Measurements from ENCODE around the gene PPP1R12B. TPM values are rescaled to one million over a fixed set of nuclear protein-coding genes. Genes with fewer than 3 reads are reported as not detected.

PPP1R12B gene
- total RNA-seq, 2 experiments from 2014 or later, result 13.0 to 14.1 TPM

- H3K4me1 Mint-ChIP-seq (ENCODE audit: low read depth), result peaks cover 22% of the 10 kb centered on the region
- DNase-seq, result no peak
- intact Hi-C loops (cut with micrococcal nuclease), result loop anchor here (10.0 kb wide), 1 partner anchor 415 kb away; no protein-coding TSS in a partner anchor
- H3K27me3 Mint-ChIP-seq, result peaks cover 47% of the 10 kb centered on the region
- ChIA-PET POLR2A (no interaction called here), CTCF (no interaction called here)
- H3K9me3 Mint-ChIP-seq, result no peaks in the 10 kb centered on the region
- H3K36me3 Mint-ChIP-seq (ENCODE audit: low read depth), result no peaks in the 10 kb centered on the region
- no peak overlapping the region for H3K4me3 Mint-ChIP-seq
- no peak overlapping the region for H3K27ac Mint-ChIP-seq
- TF ChIP-seq CTCF (IDR thresholded peaks at IDR 0.05), result no peak
- ATAC-seq, result no peak
Measured at GRCh38 chr1:202639500-202639899, 291.0 kb downstream of the PPP1R12B start.

GRCh38 chr1:202642212-202642611 lies 293.7 kb downstream of the PPP1R12B start:
- H3K4me3 Mint-ChIP-seq, result no peak overlapping the region
- H3K27ac Mint-ChIP-seq, result no peak overlapping the region
- H3K36me3 Mint-ChIP-seq (ENCODE audit: low read depth), result no peaks in the 10 kb centered on the region
- POLR2A ChIA-PET, result no interaction called here
- no peaks in the 10 kb centered on the region for H3K9me3 Mint-ChIP-seq
- CTCF ChIA-PET, result no interaction called here
- H3K4me1 Mint-ChIP-seq (ENCODE audit: low read depth), result peaks cover 26% of the 10 kb centered on the region
- peaks cover 62% of the 10 kb centered on the region for H3K27me3 Mint-ChIP-seq
- DNase-seq (no peak), ATAC-seq (no peak)
- no peak for TF ChIP-seq CTCF (IDR thresholded peaks at IDR 0.05)
- intact Hi-C loops (cut with micrococcal nuclease), result no loop called here

Other genes with a start within 250 kb of the PPP1R12B start
- gene GPR37L1, start 225.8 kb upstream of the PPP1R12B start, total RNA-seq, result not detected
- gene ARL8A, start 204.0 kb upstream of the PPP1R12B start, total RNA-seq, result 10 to 100 TPM; 25.8 to 33.7 TPM
- gene PTPN7, start 188.1 kb upstream of the PPP1R12B start, total RNA-seq, result 100 to 1,000 TPM; 195 to 200 TPM
- gene LGR6, start 154.9 kb upstream of the PPP1R12B start, total RNA-seq, result under 1 TPM; 0.34 TPM
- gene UBE2T, start 6.8 kb upstream of the PPP1R12B start, total RNA-seq, result 100 to 1,000 TPM in 1 of 2 experiments, 10 to 100 TPM in 1; 99.8 to 102 TPM

Measured in activated CD8-positive, alpha-beta T cell treated with anti-CD3 and anti-CD28 coated beads for 36 hours (primary cell).